OCI-LY7 (cell line): Measurements from ENCODE around the gene FOXP3. TPM values are rescaled to one million over a fixed set of nuclear protein-coding genes. Genes with fewer than 3 reads are reported as not detected.

Experiments
- BruUV-seq: library from RNA; stranded (reverse); fragments of 400-500 nt; replicated peaks from 2 replicates; lab custom pipeline; 2021; lab: Mats Ljungman, UMichigan
- CTCF ChIA-PET: fragments of 300-600 bp; sonication (Branson Sonifier 250); formaldehyde crosslinking; loops from one replicate; lab custom pipeline; 2022; ENCODE audit warnings: antibody characterized with exemption; ENCODE audit not compliant: unreplicated experiment; lab: Charles Lee
- POLR2A ChIA-PET: fragments of 300-600 bp; sonication (Branson Sonifier 250); formaldehyde crosslinking; loops from one replicate; lab custom pipeline; 2022; ENCODE audit warnings: antibody characterized with exemption; lab: Charles Lee
- DNase-seq: peaks from one replicate; pipeline ENCODE4 v3.0.0-alpha.2; 2015; ENCODE audit warnings: low spot score
- H2AFZ ChIP-seq: fragments of 200-600 bp; sonication (generic), shearing (Covaris generic); 2 replicates; pipeline ENCODE4 v1.6.1; 2014; ENCODE audit warnings: mild to moderate bottlenecking, antibody characterized with exemption, low read length, moderate library complexity
- H3K27ac ChIP-seq: fragments of 200-600 bp; sonication (generic); 2 replicates; pipeline ENCODE4 v1.5.1; 2014; ENCODE audit warnings: mixed run types, low read depth, mild to moderate bottlenecking, moderate library complexity, low read length, inconsistent platforms; ENCODE audit not compliant: poor library complexity, severe bottlenecking
- H3K36me3 ChIP-seq: fragments of 200-600 bp; sonication (generic); 2 replicates; pipeline ENCODE4 v1.6.1; 2014; ENCODE audit warnings: mild to moderate bottlenecking, antibody characterized with exemption, low read length, moderate library complexity, mixed read lengths; ENCODE audit not compliant: insufficient read depth
- H3K4me1 ChIP-seq: fragments of 200-600 bp; sonication (generic); 2 replicates; pipeline ENCODE4 v1.5.1; 2014; ENCODE audit warnings: mild to moderate bottlenecking, low read length; ENCODE audit not compliant: insufficient read depth, poor library complexity, severe bottlenecking
- H3K4me2 ChIP-seq: fragments of 200-600 bp; sonication (generic); 2 replicates; pipeline ENCODE4 v1.6.1; 2014; ENCODE audit warnings: mild to moderate bottlenecking, low read length
- H3K4me3 ChIP-seq: fragments of 200-600 bp; sonication (generic); 2 replicates; pipeline ENCODE4 v1.5.1; 2014; ENCODE audit warnings: mild to moderate bottlenecking, low read depth, low read length; ENCODE audit not compliant: poor library complexity, severe bottlenecking
- H3K79me2 ChIP-seq: fragments of 200-600 bp; sonication (generic); 2 replicates; pipeline ENCODE4 v1.6.1; 2016; ENCODE audit warnings: low read depth, mild to moderate bottlenecking, low read length, moderate library complexity, mixed read lengths; ENCODE audit not compliant: insufficient read depth
- H3K9me2 ChIP-seq: fragments of 200-600 bp; sonication (generic); 2 replicates; pipeline ENCODE4 v1.6.1; 2016; ENCODE audit warnings: mild to moderate bottlenecking, low read length, mixed read lengths; ENCODE audit not compliant: insufficient read depth
- H3K9me3 ChIP-seq: fragments of 200-600 bp; sonication (generic); 2 replicates; pipeline ENCODE4 v1.6.1; 2014; ENCODE audit warnings: mild to moderate bottlenecking, mixed run types, low read length, mixed read lengths
- H4K20me1 ChIP-seq: fragments of 200-600 bp; sonication (generic); 2 replicates; pipeline ENCODE4 v1.6.1; 2014; ENCODE audit warnings: mild to moderate bottlenecking, antibody characterized with exemption, low read length, moderate library complexity, mixed read lengths; ENCODE audit not compliant: insufficient read depth
- EZH2phosphoT487 ChIP-seq: fragments of 200-600 bp; sonication (generic); IDR thresholded peaks from 2 replicates; pipeline ENCODE4 v1.6.1; 2018; ENCODE audit warnings: low read depth, borderline replicate concordance, mild to moderate bottlenecking, mixed run types, antibody characterized with exemption, low read length, moderate library complexity, mixed read lengths
- intact Hi-C: fragments of 100-400 bp; cut with micrococcal nuclease; formaldehyde crosslinking; loops from one replicate; pipeline ENCODE4 v1.10.0; 2022; ENCODE audit not compliant: unreplicated experiment
- total RNA-seq, 2 experiments: library from RNA; depleted of rRNA in 1 of 2; stranded (reverse); fragments of >200 nt in 1 of 2; shearing (Covaris generic) in 1 of 2; gene quantifications; 2 replicates each; pipeline ENCODE4 v1.2.3, GENCODE V29; 2014 to 2022
- TF ChIP-seq, protein P1 (sequence below): fragments of 200-600 bp; sonication (generic); conservative IDR thresholded peaks from 2 replicates; pipeline ENCODE4 v1.5.1; 2014; ENCODE audit warnings: mild to moderate bottlenecking, antibody characterized with exemption, low read length, moderate library complexity, mixed read lengths

Gene FOXP3
- total RNA-seq, 2 experiments from 2014 or later: 0.06 to 0.57 TPM

DNA sequence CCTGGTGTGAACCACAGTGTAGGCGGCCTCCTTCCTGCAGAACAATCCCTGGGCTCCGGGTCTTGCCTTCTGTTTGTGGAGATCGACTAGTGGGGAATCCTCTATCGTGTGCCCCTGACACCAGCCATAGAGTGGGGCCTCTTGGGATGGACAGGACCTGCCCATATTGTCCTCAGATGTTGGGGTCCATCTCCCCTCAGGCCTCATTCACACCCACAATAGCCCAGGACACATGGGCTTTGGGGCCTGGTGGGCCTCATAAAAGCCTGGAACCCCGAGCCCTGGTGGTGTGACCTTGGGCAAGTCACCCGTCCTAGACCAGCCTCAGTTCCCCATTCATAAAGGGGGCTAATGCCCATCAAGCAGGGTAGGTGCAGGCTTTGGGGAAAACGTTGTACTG lies 25.7 kb upstream of the FOXP3 start:
- H2AFZ ChIP-seq: no peak overlapping the region
- no peaks in the 10 kb centered on the region for H3K4me1 ChIP-seq
- H3K27ac ChIP-seq: no peak overlapping the region
- ChIA-PET CTCF (no interaction called here), POLR2A (no interaction called here)
- TF ChIP-seq, protein P1, sequence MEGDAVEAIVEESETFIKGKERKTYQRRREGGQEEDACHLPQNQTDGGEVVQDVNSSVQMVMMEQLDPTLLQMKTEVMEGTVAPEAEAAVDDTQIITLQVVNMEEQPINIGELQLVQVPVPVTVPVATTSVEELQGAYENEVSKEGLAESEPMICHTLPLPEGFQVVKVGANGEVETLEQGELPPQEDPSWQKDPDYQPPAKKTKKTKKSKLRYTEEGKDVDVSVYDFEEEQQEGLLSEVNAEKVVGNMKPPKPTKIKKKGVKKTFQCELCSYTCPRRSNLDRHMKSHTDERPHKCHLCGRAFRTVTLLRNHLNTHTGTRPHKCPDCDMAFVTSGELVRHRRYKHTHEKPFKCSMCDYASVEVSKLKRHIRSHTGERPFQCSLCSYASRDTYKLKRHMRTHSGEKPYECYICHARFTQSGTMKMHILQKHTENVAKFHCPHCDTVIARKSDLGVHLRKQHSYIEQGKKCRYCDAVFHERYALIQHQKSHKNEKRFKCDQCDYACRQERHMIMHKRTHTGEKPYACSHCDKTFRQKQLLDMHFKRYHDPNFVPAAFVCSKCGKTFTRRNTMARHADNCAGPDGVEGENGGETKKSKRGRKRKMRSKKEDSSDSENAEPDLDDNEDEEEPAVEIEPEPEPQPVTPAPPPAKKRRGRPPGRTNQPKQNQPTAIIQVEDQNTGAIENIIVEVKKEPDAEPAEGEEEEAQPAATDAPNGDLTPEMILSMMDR: no peak
- TF ChIP-seq EZH2phosphoT487: no peak
- intact Hi-C loops: no loop called here
- no peaks in the 10 kb centered on the region for H3K9me3 ChIP-seq
- H4K20me1 ChIP-seq: no peaks in the 10 kb centered on the region
- H3K79me2 ChIP-seq: no peaks in the 10 kb centered on the region
- no peak for DNase-seq
- H3K9me2 ChIP-seq: no peaks in the 10 kb centered on the region
- no peak overlapping the region for H3K4me3 ChIP-seq
- no peaks in the 10 kb centered on the region for H3K36me3 ChIP-seq
- no TSS peak for BruUV-seq
- no peak overlapping the region for H3K4me2 ChIP-seq

DNA sequence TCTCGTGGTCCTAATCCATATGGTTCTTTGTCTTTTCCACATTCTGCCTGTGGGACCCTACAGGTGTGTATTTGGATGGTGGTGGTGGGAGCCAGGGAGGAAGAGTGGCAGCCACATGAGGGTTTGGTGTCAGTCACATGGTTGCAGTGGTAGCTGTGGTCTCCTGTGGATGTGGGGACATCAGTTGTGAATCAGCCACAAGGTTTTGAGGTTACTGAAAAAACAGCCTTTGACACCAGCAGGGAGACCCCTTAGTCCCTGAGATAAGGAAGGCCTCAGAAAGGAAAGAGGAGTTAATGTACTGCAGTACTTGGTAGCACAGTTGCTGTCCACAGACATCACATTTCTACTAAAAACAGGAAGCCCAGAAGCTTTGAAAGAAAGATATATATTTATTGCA lies 23.2 kb upstream of the FOXP3 start:
- DNase-seq: no peak
- H3K9me2 ChIP-seq: no peaks in the 10 kb centered on the region
- H3K4me1 ChIP-seq: no peaks in the 10 kb centered on the region
- no peak overlapping the region for H3K27ac ChIP-seq
- CTCF ChIA-PET: no interaction called here
- H4K20me1 ChIP-seq: no peaks in the 10 kb centered on the region
- intact Hi-C loops: no loop called here
- H3K9me3 ChIP-seq: no peaks in the 10 kb centered on the region
- H3K79me2 ChIP-seq: no peaks in the 10 kb centered on the region
- POLR2A ChIA-PET: no interaction called here
- no peak overlapping the region for H2AFZ ChIP-seq
- H3K4me3 ChIP-seq: no peak overlapping the region
- no peak overlapping the region for H3K4me2 ChIP-seq
- BruUV-seq: no TSS peak
- TF ChIP-seq EZH2phosphoT487: no peak
- TF ChIP-seq, protein P1: no peak
- H3K36me3 ChIP-seq: no peaks in the 10 kb centered on the region

DNA sequence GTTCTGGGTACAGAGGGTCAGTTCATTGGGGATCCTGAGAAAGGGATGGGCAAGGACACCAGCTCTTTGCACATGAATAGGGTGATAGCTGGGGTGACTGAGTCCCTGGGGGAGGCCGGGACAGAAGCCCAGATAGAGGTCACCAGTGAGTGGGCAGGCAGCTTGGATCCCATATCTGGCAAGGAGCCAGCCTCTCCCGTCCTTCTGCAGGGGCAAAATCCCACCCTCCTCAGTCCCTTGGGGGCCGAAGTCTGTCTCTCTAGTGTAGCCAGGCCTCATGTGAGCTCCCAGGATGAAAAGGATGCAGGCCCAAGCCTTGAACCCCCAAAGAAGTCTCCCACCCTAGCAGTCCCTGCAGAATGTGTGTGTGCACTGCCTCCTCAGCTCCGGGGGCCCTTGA lies 22.1 kb upstream of the FOXP3 start:
- no TSS peak for BruUV-seq

More for the DNA sequence above, 22.1 kb upstream of the FOXP3 start:
- Histone ChIP-seq H3K4me2 (no peak overlapping the region), H3K79me2 (no peaks in the 10 kb centered on the region), H3K36me3 (no peaks in the 10 kb centered on the region), H3K9me2 (no peaks in the 10 kb centered on the region), H2AFZ (no peak overlapping the region), H3K4me1 (no peaks in the 10 kb centered on the region), H3K9me3 (no peaks in the 10 kb centered on the region), H3K27ac (no peak overlapping the region), H4K20me1 (no peaks in the 10 kb centered on the region), H3K4me3 (no peak overlapping the region)
- no peak for DNase-seq
- ChIA-PET POLR2A (no interaction called here), CTCF (no interaction called here)
- intact Hi-C loops: no loop called here
- TF ChIP-seq, protein P1: no peak
- no peak for TF ChIP-seq EZH2phosphoT487
